HTERT RPE-1 (cell line): Measurements from ENCODE around the gene TSPAN16.
"Not testable (repeated sequence)": the region's sequence is repeated elsewhere in the genome, so short reads cannot be mapped to it uniquely, and the experiment has no call there.

Source experiments
- in situ Hi-C: fragments of 300-500 bp; cut with MboI; formaldehyde crosslinking; loops from 4 replicates; pipeline ENCODE4 v1.14.3; 2020; ENCODE audit warnings: low sequenced_read_pairs

Gene TSPAN16

DNA sequence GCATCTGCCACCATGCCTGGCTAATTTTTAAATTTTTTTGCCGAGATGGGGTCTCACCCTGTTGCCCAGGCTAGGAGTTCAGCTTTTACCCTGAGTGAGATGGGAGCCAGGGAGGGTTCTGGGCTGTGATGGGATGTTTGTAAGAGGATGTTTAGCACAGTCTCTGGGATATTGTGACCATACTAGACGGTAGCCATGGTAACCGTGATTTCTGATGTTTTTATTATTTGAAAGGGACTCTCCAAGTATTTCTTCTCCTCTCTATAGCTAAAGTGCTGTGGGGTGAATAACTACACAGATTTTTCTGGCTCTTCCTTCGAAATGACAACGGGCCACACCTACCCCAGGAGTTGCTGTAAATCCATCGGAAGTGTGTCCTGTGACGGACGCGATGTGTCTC lies 10.4 kb downstream of the TSPAN16 start:
- in situ Hi-C loops = no loop called here

DNA sequence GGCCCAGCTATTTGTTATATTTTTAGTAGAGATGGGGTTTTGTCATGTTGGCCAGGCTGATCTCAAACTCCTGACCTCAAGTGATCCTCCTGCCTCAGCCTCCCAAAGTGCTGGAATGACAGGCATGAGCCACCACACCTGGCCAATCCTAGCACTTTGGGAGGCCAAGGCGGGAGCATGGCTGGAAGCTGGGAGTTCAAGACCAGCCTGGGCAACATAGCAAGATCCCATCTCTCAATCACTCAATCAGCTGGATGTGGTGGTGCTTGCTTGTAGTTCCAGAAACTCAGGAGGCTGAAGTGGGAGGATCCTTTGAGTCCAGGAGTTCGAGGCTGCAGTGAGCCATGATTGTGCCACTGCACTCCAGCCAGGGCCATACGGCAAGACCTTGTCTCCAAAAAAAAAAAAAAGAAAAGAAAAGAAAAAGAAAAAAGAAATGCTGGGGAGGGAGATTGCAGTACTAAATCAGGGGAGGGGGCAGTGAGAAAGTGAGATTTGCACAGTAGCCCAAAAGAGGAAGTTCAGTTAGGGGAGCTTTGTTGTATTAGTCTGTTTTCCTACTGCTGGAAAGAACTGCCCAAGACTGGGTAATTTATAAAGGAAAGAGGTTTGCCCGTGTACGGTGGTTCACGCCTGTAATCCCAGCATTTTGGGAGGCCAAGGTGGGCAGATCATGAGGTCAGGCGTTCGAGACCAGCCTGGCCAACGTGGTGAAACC lies 24.5 kb downstream of the TSPAN16 start:
- in situ Hi-C loops = not testable (repeated sequence)

DNA sequence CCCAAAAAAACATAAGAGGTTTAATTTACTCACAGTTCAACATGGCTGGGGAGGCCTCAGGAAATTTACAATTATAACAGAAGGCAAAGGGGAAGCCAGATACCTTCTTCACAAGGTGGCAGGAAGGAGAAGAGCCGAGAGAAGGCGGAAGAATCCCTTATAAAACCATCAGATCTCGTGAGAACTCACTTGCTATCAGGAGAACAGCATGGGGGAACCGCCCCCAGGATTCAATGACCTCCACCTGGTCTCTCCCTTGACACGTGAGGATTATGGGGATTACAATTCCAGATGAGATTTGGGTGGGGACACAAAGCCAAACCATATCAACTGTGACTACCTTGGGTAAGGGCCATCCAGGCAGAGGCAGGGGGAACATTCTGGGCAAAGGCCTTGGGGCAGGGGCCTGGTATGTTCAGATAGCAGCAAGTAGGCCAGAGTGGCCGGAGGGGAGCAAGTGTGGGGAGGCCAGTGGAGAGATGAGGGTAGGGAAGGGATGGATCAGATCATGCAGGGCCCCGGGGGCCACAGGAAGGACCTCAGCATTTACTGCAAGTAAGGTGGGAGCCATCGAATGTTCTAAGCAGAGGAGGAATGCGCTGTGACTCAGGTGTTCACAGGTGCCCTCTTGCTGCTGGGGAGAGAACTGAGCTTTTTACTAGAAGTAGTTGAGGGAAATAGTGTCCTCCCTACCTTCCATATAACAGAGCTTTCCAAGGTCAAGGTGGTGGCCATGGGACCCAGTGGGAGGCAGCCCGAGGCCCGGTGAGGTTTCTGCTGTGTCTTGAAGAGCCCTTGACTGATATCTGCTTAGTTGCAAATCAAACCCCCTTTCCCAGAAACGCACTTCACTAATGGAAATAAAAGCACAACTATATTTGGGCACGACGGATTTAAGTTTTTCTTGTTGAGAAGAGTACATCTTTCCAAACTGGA lies 25.5 kb downstream of the TSPAN16 start:
- in situ Hi-C loops = no loop called here

DNA sequence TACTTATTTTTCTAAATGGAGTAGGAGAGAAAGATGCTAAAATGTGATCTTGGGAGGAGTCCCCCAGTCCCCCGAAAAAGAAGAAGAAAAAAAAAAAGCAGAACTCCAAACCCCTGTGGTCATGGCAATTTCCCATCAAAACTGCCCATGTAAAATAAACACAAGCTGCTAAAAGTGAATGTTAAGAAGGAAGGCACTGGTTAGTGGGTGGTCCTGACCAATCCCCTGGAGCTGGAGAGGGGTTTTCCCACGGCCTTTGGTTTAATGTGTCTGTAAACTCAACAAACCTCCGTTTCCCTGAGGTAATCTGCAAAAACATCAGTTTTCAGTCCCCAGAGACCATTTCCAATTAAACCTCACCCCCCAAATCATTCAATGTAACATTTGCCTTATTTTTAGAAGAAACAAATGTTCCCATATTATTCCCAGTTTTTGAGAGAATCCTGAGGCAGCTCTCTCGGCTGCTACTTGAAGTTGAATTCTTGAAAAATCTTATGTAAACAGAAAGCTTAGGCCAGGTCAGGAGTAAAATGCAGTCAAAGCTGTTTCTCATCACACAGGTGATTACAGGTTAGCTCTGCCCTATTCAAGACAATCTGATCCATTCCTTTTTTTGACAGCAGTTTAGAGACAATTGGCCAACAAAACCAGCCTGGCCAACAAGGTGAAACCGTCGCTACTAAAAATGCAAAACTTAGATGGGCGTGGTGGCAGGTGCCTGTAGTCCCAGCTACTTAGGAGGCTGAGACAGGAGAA lies 26.5 kb downstream of the TSPAN16 start:
- in situ Hi-C loops = no loop called here

DNA sequence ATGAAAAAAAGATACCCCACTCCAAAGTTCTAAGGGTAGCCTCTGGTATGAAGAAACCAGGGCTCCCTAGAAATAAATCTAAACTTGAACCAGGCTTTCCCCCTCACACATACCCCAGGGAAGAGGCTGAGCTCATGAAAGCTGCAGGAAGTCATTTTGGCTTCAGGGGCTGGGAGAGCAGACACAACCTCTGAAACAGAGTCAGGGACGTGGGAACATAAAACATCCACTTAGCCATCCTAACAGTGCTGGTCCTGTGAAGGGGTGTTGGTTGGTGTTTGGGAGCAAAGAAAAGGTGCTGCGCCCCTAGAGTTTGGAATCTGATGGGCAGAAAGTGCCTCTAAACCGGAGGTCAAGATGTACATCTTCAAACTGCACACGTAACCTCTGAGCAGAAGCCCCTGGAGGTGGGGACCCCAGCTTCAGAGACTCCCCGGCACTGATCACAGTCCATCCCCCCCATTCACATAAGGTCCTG lies 27.7 kb downstream of the TSPAN16 start:
- in situ Hi-C loops = no loop called here

DNA sequence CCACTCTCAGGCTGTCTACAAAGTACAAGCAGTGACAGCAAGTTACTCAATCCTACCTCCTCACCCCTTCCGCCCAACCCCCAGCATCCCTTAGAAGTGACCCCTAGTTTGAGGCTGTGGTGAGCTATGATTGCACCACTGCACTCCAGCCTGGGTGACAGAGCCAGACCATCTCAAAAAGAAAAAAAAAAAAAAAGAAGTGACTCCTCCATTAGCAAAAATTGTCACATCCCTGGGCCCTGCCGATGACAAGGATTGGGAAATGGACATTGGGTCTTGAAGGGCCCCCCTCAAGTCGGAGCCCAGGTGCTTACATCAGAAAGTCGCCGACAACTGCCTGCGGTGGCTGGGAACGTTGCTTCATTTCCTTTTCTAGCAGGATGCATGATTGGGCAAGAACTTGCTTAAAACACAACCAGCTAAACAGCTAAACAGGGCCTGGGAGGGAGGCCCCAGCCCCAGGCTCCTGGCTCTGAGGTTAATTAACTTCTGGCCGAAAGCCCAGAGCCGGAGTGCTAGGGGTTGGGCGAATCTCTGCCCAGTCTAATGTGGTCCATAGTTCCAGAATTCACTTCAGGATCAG lies 28.2 kb downstream of the TSPAN16 start:
- in situ Hi-C loops = no loop called here

DNA sequence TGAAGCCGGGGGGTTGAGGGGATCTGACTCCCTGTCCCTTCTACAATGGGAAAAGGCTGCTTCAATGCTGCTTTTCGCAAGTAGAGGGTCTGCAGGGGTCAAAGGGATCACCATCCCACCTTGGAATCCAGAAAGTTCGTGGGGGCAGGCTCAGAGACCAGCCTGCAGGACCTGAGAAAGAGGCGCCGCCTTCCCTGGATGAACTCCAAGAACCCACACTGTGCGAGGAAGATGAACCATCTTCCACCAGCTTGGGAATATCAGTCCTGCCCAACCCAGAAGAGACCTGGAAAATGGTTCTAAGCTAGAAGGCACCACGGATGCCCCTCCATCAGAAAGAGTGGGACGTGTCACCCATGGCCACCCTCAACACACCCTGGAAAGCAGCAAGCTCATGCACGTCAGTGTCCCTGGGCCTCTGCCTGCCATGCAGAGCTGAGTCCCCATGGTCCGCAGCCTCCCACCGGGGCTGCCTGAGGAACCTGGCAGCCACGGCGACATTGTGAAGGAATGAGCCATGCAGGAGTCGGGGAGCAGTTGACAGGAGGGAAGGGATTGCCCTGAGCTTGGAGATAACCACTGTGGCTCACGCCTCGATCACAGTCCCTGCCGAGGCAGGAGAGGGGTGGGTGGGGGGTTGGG lies 28.9 kb downstream of the TSPAN16 start:
- in situ Hi-C loops = no loop called here

DNA sequence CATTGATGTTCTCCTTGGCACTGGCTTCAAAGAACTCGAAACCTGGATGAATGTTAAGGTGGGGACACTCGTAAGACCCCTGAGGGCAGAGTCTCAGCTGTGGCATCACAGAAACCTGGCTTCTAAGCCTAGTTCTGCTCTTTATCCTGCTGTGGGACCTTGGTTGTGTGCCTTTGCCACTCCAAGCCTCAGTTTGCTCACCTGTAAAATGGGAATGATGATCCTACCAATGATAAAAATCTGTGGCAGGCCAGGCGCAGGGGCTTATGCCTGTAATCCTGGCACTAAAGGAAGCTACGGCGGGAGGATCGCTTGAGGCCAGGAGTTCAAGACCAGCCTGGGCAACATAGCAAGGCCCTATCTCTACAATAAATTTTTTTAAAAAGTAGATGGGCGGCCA lies 29.6 kb downstream of the TSPAN16 start:
- in situ Hi-C loops = no loop called here

DNA sequence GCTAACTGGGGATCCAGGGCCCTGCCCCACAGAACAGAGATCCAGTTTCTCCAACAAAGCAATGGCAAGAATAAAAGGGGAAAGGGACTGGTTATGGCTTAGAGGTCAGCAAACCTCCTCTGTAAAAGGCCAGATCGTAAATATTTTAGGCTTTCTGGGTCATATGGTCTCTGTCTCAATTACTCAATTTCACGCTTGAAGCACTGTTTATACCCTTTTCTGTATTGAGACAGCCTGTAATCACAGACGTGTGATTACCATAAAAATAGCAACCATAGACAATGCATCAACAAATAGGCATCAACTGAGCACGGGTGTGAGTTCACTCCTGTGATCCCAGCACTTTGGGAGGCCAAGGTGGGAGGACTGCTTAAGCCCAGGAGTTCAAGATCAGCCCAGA lies 34.2 kb downstream of the TSPAN16 start:
- in situ Hi-C loops = no loop called here

DNA sequence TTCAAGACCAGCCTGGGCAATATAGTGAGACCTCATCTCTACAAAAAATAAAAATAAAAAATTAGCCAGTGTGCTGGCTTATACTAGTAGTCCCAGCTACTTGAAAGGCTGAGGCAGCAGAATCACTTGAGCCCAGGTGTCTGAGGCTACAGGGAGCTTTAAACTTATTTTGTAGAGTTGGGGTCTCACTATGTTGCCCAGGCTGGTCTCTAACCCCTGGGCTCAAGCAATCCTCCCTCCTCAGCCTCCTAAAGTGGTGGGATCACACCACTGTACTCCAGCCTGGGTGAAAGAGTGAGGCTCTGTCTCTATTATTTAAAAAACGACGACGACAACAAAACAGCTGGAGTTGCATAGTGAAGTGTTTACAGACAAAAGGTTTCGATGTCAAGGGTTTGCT lies 35.5 kb downstream of the TSPAN16 start:
- in situ Hi-C loops = no loop called here

DNA sequence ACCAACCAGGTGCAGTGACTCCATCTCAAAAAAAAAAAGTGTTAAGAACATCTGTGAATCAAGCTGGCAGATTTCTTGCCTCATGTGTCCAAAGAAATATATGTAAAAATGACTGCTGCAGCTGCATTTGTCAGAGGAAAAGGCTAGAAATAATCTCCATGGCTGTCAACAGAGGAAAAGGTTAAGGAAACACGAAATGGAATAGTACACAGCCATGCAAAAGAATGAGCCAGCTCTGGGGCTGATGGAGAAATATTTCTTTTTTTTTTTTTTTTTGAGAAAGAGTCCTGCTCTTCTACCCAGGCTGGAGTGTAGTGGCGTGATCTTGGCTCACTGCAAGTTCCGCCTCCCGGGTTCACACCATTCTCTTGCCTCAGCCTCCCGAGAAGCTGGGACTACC lies 36.9 kb downstream of the TSPAN16 start:
- in situ Hi-C loops = no loop called here

DNA sequence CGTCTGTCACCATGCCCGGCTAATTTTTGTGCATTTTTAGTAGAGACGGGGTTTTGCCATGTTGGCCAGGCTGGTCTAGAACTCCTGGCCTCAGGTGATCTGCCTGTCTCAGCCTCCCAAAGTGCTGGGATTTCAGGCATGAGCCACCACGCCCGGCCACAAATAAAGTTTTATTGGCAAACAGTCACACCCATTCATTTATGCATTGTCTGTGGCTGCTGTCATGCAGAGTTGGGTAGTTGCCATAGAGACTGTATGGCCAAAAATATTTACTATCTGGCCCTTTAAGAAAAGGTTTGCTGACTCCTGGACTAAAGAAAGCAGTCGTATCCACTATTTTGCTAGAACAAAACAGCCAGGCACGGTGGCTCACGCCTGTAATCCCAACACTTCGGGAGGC lies 37.9 kb downstream of the TSPAN16 start:
- in situ Hi-C loops = not testable (repeated sequence)

DNA sequence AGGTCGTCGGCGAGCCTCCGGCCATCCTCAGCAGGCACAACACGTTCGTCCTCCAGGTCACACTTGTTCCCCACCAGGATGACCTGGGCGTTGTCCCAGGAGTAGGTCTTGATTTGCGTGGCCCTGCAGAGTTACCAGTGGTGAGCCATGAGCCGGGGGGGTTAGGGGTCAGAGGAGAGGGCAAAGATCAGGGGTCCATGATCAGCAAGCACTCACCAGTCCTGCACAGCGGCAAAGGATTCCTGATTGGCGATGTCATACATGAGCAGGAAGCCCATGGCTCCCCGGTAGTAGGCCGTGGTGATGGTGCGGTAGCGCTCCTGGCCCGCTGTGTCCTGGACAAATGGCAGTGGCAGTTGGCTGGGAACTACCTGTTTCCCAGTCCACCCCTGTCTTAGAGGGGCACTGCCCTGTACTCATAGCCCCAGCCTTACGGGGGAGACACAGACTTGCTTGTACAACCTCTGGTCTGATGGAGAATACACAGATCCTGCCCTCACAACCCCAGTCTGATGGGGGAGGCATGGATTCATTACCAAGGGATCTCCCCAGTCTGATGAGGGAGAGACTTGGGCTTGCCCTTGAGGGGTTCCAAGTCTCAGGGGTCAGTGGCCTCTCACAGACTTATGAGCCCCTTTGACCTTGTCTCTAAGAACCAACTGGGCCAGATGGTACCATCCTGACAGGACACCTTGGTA lies 39.6 kb downstream of the TSPAN16 start:
- in situ Hi-C loops = no loop called here

DNA sequence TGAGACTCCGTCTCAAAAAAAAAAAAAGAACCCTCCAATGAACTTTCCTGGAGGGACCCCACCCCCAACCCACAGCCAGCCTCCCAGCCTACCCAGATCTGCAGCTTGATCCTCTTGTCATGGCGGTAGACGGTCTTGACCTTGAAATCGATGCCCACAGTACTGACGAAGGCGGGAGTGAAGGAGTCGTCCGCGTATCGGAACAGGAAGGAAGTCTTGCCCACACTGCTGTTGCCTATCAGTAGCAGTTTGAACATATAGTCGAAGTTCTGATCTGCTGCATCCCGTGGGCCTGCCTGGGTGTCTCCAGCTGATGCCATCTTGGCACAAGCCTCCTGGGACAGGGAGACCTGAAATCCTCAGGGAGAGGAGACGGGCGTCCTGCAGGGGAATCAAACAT lies 41.1 kb downstream of the TSPAN16 start:
- in situ Hi-C loops = no loop called here

DNA sequence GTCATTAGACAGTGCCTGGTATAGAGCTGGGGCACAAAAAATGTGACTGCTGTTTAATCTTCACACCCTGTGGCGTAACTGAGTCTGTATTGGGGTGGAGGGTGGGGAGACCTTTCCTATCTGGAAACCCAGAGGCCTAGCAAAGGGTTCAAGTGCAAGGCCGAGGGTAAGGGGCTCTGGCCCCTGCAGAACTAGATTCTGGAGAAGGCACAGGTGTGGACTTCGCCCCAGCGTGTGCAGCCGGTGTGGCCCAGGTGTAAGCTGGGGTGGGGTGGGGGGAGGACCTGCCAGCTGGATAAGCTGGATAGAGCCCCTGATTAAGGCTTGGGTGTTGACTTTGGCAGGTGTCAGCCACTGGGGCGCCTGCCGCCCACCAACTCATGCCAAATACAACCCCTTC lies 42.2 kb downstream of the TSPAN16 start:
- in situ Hi-C loops = no loop called here

DNA sequence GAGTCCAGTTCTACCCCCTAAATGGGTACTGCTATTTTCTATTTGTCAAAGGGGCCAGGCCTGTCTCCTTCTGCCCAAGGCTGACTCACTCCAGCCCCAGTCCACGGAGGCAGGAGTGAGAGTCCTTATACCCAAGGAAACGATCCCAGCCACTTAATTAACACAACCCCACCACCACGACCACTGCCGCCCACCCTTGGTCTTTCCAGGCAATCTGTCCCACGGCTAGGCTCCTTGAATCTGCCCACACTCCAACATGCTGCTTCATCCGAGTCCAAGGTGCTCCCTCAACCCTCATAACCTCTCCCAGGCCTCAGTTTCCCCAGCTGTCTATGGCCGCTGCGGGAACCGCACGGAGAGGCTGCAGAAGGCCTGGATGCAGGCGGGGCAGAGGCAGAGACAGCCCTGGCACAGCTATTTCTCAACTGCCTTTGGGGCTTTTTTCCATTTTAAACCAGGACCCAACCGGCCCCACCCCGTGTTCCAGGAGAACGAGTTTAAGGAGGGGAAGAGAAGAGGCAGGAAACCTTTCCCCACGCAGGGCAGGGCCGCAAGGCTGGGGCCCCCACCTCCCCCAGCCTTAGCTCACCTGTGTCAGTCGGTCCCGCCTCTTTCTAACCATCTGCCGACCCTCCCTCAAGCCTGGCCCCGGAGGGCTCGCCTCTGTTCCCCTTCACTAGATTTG lies 42.8 kb downstream of the TSPAN16 start:
- in situ Hi-C loops = no loop called here

DNA sequence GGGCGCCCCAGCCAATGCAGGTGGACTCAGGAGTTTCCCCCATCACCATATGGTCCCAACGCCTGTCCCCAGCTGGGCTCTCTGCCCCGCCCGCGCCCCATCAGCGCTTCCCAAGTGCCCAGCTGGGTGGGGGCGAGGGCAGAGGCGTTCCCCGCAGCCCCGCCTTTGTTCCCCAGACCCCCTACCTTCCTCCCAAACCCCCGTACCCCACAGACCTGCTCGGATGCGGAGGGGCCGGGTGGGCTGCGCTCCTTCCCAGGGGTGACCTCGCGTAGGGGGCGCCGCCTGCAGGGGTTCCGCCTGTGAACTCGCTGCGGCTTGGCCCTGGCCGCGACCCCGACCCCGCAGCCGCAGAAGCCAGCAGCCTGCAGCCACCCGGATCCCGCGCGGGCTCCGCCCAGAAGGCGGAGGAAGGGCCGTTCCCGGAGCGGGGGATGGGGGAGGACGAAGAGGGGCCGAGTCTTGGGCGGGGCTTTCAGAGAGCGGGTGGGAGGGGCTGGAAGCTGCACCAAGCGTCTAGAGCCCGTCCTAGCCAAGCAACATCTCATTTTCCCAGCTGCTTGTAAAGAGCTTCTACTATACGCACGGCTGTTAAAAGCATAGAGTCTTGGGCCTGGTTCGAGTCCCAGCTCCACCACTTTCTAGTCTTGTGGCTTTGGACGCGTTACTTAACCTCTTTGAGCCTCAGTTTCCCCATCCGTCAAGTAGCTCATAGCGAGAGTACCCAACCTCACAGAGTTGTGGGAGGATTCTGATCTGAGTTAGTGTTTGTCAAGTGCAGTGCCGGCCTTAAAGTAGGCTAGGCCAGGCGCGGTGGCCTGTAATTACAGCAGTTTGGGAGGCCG lies 43.5 kb downstream of the TSPAN16 start, which contains the start of gene RAB3D:
RAB3D (minus strand) TSS at position 404 of the 845 bp plus-strand sequence. CDS start 2,258 bp downstream, outside the sequence.
- in situ Hi-C loops = no loop called here

DNA sequence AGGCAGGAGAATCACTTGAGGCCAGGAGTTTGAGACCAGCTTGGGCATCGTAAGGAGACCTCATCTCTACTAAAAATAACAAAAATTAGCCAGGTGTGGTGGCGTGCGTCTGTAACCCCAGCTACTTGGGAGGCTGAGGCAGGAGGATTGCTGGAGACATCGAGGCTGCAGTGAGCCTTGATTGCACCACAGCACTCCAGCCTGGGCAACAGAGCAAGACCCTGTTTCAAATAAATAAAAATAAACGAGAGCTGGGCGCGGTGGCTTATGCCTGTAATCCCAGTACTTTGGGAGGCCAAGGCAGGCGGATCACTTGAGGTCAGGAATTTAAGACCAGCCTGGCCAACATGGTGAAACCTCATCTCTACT lies 44.1 kb downstream of the TSPAN16 start:
- in situ Hi-C loops = not testable (repeated sequence)
